GM19240 (cell line): ENCODE data around the gene IBTK.
A peak's percentile ranks its signal among the peaks of the same experiment; 100 is the strongest.
"Not testable (repeated sequence)": the region's sequence is repeated elsewhere in the genome, so short reads cannot be mapped to it uniquely, and the experiment has no call there.

Source experiments
- DNase-seq: peaks from one replicate; pipeline ENCODE4 v3.0.0; 2011; ENCODE audit warnings: low spot score; ENCODE audit not compliant: insufficient read length

The IBTK gene, protein sequence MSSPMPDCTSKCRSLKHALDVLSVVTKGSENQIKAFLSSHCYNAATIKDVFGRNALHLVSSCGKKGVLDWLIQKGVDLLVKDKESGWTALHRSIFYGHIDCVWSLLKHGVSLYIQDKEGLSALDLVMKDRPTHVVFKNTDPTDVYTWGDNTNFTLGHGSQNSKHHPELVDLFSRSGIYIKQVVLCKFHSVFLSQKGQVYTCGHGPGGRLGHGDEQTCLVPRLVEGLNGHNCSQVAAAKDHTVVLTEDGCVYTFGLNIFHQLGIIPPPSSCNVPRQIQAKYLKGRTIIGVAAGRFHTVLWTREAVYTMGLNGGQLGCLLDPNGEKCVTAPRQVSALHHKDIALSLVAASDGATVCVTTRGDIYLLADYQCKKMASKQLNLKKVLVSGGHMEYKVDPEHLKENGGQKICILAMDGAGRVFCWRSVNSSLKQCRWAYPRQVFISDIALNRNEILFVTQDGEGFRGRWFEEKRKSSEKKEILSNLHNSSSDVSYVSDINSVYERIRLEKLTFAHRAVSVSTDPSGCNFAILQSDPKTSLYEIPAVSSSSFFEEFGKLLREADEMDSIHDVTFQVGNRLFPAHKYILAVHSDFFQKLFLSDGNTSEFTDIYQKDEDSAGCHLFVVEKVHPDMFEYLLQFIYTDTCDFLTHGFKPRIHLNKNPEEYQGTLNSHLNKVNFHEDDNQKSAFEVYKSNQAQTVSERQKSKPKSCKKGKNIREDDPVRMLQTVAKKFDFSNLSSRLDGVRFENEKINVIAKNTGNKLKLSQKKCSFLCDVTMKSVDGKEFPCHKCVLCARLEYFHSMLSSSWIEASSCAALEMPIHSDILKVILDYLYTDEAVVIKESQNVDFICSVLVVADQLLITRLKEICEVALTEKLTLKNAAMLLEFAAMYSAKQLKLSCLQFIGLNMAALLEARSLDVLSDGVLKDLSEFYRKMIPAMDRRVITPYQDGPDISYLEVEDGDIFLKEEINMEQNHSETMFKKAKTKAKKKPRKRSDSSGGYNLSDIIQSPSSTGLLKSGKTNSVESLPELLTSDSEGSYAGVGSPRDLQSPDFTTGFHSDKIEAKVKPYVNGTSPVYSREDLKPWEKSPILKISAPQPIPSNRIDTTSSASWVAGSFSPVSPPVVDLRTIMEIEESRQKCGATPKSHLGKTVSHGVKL (N-terminal part only)

GRCh38 chr6:82247505-82248272 lies at the start of gene IBTK:
IBTK (minus strand) TSS chr6:82247744; CDS start chr6:82240486, 7,258 bp downstream.
- DNase-seq: peak; percentile 64

- DNase-seq: no peak
These were observed 36.3 kb upstream of the IBTK start for GRCh38 chr6:82283771-82284410.

GRCh38 chr6:82281550-82281949 lies 34.0 kb upstream of the IBTK start:
- DNase-seq: not testable (repeated sequence)

DNA sequence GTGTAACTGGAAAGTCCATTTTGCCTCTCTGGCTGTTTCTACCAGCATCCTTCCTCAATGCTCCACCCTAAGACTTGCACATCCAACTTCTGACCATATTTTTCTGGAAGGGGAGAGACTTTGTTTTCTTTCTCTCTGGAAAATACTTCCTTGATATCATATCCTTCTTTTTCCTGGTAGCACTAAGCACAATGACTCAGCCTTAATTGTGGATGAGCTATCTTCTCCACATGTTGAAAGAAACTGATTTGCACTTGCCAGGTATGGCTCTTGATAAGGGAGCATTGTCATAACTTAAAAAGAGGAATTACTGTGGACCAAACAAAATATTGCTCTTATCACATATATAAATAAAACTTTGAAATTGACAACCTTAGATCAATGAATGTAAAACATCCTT lies 30.1 kb upstream of the IBTK start:
- no peak for DNase-seq

- no peak for DNase-seq
These were observed 28.1 kb upstream of the IBTK start for GRCh38 chr6:82275686-82276085.

- DNase-seq: no peak
These were observed 25.8 kb upstream of the IBTK start for GRCh38 chr6:82273295-82273694.

- no peak for DNase-seq
These were observed 23.5 kb upstream of the IBTK start for GRCh38 chr6:82270881-82271635.

DNA sequence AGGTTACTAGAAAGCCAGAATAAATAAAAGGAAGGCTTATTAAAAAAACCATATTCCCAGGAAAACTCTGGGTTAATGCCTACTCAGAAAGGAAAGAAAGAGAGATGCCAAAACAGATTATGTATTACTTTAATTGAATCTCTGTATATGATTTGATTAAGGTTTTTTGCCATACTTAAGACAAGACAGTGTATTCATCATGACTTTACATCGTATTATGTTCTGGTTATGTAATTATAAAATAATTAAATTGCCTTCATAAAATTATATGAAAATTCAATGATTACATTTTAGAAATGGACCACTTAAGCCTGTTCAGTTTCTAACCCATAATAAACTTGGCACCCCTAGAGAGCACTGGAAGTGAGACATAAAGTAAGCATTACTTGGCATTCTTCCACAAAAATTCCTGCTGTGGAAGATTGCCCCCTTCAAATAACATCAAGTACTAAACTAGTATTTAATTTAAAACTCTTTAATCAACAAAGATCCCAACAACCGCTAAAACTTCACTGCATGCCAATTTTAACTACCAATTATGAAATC lies 20.8 kb upstream of the IBTK start:
- no peak for DNase-seq

DNA sequence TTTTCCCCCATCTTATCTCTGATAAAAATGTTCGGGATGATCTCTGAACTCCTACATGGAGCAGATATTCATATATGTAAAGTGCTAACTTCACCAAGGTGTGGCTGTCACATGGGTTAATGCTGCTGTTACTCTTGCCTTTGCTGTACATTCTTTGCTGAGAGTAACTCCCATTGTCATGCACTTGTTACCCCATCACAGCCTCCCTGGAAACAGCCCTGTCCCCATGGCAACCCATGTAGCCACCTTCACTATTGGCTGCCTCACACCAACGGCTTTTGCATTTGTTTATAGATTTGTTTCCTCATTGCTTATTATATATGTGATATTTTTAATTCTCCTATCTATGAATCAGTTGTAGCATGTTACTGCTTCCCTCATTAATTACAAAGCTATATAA lies 17.3 kb upstream of the IBTK start:
- no peak for DNase-seq

DNA sequence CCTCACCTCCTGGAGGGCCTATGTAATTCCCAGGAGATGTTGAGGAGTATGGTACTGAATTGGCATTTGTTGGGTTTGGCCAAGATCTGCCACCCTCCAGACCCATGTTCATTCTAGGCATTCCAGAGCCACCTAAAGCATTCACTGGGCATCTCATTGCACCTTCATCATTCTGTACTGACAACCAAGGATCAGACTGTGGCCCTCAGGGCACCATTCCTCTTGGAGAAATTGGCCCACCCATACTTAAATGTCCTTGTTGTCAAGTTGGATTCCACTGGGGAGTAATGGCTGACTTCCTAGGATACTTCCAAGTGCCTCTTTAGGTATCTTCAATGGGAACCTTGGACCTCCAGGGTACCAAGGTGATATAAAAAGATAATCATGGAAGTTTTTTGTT lies 16.8 kb upstream of the IBTK start:
- DNase-seq: no peak

GRCh38 chr6:82263916-82264315 lies 16.4 kb upstream of the IBTK start:
- DNase-seq: no peak

DNA sequence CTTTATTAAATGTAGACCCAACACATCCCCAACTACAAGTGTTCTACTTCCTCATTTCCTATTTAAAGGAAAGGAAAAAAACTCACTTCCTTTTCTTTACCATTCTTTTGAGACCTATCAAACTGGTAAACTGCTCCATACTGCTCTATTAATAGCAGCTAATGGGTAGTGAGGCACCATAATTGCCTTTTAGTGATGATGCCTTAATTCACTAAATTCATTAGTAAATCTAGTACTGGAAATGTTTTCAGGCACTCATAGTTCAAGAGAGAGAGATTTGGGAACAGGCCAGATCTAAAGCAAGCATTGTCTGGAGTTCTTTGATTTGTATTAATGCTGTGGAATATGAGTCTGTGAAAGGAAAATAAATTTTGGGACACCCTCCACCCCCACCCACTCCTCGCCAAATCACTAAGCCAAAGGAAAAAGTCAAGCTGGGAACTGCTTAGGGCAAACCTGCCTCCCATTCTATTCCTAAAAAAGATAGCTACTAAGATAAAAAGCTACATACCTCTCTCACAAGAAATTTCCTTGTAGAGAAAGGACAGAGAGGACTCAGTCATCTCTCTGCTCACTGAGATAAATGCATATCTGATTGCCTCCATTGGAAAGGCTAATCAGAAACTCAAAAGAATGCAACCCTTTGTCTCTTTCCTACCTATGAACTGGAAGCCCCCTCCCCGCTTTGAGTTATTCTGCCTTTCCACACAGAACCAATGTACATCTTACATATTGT lies 13.6 kb upstream of the IBTK start:
- no peak for DNase-seq

DNA sequence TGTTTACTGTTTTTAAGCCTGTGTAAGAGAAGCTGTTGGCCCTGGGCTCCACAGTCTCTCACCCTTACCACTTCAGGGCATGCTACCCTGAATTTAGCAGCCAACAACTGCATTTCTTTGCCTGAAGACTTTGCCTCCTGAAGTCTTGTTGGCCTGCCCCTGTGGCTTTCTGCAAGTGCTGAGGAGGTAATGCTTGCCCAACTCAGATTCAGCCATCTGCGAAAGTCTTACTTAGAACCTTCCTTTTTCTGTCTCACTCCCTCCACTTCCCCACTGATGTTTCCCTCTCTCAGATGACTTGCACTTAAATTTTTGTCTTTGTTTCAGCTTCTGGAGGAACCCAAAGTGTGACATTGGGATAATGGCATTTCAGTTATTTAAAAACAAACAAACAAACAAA lies 11.8 kb upstream of the IBTK start:
- DNase-seq: no peak

DNA sequence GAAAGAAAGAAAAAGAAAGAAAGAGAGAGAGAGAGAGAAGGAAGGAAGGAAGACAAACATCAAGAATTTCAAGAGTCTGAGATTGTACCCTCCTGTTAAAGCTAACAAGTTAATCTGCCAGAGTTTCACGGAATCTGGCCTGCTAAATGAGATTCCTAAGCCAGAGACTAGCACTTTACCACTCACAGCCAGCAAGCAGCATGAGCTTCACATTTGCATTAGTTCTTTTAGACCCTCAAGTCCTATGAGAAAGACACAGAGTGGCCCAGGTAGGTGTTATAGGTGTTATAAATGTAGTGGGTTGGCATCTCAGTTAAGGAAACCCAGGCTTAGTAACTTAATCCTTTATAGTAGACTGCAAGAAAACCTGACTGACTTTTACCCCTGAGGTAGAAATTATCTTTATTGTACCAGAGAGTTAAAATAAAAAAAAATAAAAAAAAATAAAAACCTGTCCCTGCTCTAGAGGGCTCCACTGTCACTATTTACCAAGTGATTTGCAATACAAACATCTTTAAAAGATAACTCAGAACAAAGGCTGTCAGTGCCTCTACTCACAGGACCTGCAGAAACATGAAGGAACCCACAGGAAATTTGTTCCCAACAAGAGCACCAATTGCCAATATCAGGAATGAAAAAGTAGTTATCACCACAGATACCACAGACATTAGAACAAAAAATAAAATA lies 9.7 kb upstream of the IBTK start:
- no peak for DNase-seq

- not testable (repeated sequence) for DNase-seq
These were observed 7.2 kb upstream of the IBTK start for GRCh38 chr6:82254722-82255121.

- DNase-seq: no peak
These were observed 4.4 kb upstream of the IBTK start for GRCh38 chr6:82251942-82252341.

DNA sequence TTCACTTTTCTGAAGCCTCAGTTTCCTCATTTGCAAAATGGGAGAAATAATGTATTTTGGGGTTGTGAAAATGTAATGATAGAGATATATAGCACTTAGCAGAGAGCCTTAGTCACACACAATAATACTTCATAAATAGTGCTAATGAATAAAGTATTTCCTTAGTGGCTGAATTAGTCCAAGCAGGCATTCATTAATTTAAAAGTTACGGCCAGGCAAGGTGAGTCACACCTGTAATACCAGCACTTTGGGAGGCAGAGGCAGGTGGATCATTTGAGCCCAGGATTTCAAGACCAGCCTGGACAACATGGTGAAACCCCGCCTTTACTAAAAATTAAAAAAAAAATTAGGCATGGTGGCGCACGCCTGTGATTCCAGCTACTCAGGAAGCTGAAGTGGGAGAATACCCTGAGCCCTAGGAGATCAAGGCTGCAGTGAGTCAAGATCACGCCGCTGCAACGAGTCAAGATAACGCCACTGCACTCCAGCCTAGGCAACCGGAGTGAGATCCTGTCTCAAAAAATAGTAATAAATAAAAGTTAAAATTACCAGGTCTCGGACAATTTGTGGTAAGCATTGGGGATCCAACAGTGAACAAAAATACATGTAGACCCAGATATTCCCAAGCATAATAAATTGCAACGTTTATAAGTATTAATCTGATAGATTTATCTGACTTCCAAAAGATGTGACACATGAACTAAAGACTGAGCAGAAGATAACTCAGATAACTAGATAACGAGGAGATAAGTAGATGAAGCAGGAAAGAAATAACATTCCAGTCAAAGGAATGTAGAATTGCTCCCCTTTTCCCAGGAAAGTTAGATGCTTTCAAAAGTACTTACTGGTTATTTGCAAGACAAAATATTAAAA lies 2.1 kb upstream of the IBTK start:
- DNase-seq: no peak
